ENCODE data around the gene UTY. TPM values are rescaled to one million over a fixed set of nuclear protein-coding genes. Genes with fewer than 3 reads are reported as not detected.
"Not testable (repeated sequence)": the region's sequence is repeated elsewhere in the genome, so short reads cannot be mapped to it uniquely, and the experiment has no call there.

Gene UTY
- total RNA-seq, 1 donor from 2014 or later, result not detected

DNA sequence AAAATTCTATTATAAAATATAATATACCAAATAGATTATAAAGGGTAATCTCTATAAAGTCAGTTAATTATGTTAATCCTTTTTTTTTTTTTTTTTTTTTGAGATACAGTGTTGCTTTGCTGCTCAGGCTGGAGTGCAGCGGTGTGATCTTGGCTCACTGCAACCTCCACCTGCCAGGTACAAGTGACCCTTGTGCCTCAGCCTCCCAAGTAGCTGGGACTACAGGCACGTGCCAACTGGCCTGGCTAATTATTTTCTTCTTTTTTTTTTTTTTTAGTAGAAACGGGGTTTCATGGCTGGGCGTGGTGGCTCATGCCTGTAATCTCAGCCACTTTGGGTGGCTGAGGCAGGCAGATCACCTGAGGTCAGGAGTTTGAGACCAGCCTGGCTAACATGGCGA lies 141.9 kb downstream of the UTY start:
- DNase-seq (ENCODE audit: low spot score), result no peak
- intact Hi-C loops (cut with DNase I), result no loop called here
- no peak for ATAC-seq

DNA sequence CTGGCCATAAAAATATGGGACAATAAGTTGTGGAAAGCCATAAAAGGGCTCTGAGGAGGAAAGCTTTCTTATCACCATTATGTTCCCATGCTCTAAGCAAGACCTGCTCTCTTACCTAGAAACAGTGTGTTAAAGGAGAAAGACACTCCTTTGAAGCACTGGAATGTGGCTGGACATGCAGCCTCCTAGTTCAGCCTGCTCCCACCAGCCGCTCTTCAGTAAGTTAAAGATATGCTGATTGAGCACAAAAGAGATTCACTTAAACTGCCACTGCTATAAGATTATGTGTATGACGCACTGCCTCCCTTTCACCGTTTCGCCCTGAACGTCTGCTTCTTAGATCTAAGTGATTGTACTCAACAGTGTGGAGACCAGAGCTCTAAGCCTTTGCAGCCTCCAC lies 146.0 kb downstream of the UTY start:
- no peak for DNase-seq (ENCODE audit: low spot score)
- ATAC-seq, result no peak
- intact Hi-C loops (cut with DNase I), result no loop called here

DNA sequence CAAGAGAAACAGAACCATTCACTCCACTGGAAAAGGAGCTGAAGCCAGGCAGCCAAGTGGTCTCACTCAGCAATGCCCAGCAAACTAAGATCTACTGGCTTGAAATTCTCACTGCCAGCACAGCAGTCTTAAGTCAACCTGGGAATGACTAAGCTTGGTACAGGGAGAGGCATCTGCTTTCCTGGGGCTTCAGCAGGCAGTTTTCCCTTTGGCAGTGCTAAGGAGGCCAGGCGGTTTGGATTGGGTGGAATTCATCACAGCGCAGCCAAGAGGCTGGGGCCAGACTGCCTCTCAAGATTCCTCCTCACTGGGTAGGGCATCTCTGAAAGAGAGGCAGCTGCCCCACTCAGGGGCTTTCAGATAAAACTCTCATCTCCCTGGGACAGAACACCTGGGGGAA lies 149.2 kb downstream of the UTY start:
- DNase-seq (ENCODE audit: low spot score), result no peak
- ATAC-seq, result no peak
- intact Hi-C loops (cut with DNase I), result no loop called here

DNA sequence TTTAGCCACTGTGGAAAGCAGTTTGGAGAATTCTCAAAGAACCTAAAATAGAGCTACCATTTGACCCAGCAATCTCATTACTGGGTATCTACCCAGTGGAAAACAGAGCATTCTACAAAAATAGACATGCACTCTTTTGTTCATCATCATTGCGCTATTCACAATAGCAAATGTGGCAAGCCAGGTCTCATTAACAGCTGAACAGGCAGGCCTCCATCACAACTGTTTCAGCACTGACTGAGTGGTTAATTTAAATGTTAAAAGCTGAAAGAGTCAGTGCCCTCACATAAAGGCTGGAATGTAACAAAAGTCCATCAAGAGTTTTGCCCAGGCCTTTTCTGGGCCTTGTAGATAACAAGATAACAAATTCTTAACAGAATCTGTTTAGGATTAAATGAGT lies 166.9 kb downstream of the UTY start:
- ATAC-seq (no peak), DNase-seq (ENCODE audit: low spot score) (no peak)
- intact Hi-C loops (cut with DNase I), result no loop called here

DNA sequence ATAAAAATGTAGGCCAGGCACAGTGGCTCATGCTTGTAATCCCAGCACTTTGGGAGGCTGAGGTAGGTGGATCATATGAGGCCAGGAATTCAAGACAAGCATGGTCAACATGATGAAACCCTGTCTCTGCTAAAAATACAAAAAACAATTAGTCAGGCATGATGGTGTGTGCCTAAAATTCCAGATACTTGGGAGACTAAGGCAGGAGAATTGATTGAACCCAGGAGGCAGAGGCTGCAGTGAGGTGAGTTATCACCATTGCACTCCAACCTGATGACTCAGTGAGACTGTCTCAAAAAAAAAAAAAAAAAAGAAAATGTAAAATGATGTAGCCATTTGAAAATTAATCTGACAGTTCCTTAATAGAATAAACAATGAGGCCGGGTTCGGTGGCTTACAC lies 171.9 kb downstream of the UTY start:
- intact Hi-C loops (cut with DNase I), result no loop called here
- ATAC-seq, result no peak
- no peak for DNase-seq (ENCODE audit: low spot score)

DNA sequence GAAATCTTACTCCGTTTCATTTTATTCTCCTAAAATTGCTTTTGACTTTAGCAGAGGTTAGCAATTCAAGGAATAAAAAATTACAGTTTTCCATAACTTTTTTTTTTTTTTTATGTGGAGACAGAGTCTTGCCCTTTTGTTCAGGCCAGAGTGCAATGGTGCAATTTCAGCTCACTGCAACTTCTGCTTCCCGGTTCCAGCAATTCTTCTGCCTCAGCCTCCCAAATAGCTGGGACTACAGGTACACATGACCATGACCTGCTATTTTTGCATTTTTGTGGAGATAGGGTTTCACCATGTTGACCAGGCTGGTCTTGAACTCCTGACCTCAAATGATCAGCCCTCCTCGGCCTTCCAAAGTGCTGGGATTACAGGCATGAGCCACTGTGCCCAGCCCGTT lies 179.0 kb downstream of the UTY start:
- no peak for ATAC-seq
- intact Hi-C loops (cut with DNase I), result no loop called here
- no peak for DNase-seq (ENCODE audit: low spot score)

DNA sequence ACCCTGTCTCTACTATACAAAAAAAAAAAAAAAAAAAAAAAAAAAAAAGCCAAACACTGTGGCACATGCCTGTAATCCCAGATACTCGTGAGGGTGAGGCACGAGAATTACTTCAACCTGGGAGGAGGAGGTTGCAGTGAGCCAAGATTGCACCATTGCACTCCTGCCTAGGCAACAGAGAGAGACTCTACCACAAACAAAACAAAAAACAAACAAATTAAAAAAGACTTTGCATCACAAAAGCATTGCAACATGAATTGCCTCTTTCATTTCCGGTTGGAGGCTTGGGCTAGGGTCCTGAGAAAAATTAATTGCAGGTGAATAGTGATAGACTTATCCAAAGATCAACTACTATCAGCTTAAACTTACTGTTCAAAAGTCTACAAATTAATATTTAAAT lies 180.4 kb downstream of the UTY start:
- intact Hi-C loops (cut with DNase I), result no loop called here
- DNase-seq (ENCODE audit: low spot score), result no peak
- ATAC-seq, result no peak

DNA sequence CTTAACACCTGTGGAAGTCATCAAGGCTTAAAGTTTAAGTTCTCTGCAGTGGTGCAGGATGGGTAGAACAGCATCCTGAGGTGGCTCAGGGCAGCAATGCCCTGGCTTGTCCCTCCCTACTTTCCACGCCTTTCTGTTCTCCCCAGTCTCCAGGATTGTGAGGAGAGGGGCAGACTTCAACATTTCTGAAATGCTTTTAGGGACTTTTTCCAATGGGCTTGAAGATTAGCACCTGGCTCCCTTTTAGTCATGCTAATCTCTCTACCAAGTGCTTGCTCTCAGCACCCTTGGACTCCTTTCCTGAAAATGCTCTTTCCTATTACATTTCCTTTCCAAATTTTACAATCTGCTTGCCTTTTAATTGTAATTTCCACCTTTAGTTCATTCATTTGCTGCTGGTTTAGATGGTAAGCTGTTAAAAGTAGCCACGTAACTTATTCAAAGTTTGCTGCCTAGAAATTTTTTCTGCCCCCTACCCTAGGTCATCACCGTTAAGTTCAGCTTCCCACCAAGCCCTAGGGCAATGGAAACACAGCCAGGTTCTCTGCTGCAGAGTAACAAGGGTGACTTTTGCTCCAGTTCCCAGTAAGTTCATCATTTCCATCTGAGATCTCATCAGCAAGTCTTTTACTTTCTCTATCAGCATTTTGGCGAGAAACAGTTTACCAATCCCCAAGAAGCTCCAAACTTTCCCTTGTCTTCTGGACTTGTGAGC lies 183.5 kb downstream of the UTY start:
- DNase-seq (ENCODE audit: low spot score) (no peak), ATAC-seq (no peak)
- intact Hi-C loops (cut with DNase I), result no loop called here

DNA sequence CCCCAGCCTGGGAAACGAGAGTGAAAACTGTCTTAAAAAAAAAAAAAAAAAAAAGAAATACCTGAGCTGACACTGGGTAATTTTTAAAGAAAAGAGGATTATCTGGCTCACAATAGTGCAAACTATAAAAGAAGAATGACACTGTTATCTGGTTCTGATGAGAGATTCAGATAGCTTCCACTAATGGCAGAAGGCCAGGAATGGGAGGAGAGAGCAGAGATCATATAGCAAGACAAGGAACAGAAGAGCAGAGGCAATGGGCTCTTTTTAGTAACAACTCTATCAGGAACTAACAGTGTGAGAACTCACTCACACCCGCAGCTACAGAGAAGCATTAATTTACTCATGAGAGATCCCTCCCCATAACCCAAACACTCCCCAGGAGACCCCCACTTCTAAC lies 184.8 kb downstream of the UTY start:
- DNase-seq (ENCODE audit: low spot score) (no peak), ATAC-seq (no peak)
- intact Hi-C loops (cut with DNase I), result no loop called here

DNA sequence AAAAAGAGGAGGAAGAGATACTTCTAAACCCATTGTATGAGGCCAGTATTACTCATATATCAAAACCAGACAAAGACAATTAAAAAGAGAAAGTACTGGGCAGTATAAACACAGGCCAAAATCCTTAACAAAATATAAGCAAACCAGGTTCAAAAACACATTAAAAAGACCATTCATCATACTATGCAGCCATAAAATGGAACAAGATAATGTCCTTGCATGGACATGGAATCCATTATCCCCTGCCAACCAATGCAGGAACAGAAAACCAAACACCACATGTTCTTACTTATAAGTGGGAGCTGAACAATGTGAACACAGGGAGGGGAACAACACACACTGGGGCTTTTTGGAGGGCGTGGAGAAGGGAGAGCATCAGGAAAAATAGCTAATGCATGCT lies 188.6 kb downstream of the UTY start:
- intact Hi-C loops (cut with DNase I), result no loop called here
- no peak for DNase-seq (ENCODE audit: low spot score)
- no peak for ATAC-seq

DNA sequence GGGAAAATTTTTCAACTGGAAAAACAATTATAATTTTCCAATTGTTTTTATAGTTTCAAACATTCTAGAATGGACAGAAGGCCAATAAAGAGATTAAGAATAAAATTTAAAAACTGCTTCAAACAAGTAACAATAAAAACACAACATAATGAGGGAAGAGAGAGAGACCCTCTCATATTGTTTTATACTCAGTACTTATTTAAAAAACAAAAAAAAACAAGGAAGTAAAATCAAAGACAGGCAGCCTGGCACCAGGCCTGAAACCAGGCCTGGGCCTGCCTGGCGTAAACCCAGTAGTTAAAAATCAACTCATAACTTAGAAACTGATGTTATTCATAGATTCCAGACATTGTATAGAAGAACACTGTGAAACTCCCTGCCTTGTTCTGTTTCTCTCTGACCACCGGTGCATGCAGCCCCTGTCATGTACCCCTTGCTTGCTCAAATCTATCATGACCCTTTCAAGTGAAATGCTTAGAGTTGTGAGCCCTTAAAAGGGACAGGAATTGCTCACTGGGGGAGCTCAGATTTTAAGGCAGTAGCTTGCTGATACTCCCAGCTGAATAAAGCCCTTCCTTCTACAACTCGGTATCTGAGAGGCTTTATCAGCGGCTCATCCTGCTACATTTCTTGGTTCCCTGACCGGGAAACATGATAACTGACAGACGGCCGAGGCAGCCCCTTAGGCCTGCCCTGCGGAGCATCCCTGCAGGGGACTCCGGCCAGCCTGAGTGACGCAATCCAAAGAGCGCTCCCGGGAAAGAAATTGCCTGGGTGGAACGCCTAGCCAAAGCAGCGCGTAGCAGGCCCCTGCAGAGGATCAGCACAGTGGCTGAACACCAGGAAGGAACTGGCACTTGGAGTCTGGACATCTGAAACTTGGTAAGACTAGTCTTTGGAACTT lies 197.4 kb downstream of the UTY start:
- DNase-seq (ENCODE audit: low spot score); ATAC-seq; intact Hi-C loops (cut with DNase I): not testable (repeated sequence)

DNA sequence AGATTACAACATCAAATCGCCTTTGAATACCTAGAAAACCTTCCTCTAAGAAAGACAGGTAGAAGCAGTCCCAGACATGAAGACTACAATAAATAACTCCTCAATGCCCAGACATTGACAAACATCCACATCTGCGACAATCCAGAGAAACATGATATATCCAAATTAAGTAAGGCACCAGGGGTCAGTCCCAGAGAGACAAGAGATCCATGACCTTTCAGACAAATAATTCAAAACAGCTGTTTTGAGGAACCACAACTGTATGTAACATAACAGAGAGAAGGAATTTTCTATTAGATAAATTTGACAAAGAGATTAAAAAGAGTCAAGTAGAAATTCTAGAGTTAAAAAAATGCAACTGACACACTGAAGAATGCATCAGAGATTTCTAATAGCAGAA lies 200.3 kb downstream of the UTY start:
- DNase-seq (ENCODE audit: low spot score) (no peak), ATAC-seq (no peak)
- intact Hi-C loops (cut with DNase I), result no loop called here

DNA sequence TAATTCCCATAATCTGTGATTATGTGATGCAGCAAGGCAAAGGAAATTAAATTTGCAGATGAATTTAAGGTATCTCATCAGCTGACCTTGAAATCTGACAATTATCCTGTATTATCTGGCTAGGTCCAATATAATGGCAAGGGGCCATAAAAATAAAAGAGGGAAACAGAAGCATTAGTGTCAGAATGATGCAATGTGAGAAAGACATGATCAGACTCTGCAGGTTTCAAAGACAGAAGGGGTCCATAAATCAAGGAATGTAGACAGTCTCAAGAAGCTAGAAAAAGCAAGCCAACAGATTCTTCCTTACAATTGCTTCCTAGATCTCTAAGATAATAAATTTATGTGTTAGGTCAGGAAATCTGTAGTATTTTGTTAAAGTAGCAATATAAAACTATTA lies 208.1 kb downstream of the UTY start:
- no peak for DNase-seq (ENCODE audit: low spot score)

DNA sequence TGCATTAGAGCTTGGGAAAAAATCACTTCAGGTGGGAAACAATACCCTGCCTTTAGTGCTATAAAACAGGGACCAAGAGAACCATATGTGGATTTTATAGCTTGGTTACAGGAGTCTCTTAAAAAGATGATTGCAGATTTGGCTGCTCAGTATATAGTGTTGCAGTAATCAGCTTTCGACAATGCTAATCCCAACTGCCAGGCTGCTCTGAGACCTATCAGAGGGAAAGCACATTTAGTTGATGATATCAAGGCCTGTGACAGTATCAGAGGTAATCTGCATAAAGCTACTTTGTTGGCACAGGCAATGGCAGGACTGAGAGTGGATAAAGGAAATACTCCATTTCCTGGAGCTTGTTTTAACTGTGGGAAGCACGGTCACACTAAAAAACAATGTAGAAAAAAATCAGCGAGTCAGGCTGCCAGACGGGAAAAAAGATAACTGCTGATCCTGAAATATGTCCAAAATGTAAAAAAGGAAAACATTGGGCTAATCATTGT lies 225.8 kb downstream of the UTY start:
- intact Hi-C loops (cut with DNase I); ATAC-seq; DNase-seq (ENCODE audit: low spot score): not testable (repeated sequence)

More for the DNA sequence above, 208.1 kb downstream of the UTY start:
- intact Hi-C loops (cut with DNase I), result no loop called here
- no peak for ATAC-seq

DNA sequence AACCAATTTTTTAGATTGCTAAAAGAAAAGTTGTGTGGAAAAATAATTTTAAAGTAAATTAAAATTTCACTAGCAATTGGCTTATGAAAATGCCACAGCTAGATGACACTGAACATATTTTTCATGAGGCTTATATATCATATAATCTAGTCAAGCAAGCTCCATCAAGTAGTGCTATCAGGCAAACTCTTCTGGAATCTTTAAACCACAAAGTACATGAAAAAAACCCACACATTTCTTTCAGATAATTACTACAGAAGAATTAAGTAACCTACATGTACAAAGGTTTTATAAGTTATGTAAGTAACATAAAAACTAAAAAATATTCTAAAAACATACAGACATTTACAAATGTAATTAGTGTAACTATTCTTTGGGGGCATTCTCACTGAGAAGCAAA lies 229.4 kb downstream of the UTY start:
- no peak for DNase-seq (ENCODE audit: low spot score)
- intact Hi-C loops (cut with DNase I), result no loop called here
- ATAC-seq, result no peak

DNA sequence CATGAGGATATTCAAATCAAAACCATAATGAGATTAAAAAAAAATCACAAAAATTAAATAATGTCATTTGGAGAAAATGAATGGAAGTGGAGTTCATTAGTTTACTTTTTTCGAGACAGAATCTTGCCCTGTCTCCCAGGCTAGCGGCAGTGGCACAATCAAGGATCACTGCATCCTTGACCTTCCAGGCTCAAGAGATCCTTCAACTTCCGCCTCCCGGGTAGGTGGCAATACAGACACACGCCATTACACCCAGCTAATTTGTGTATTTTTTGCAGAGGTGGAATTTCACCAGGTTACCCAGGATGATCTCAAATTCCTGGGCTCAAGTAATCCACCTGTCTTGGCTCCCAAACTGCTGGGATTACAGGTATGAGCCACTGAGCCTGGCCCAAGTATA lies 236.1 kb downstream of the UTY start:
- DNase-seq (ENCODE audit: low spot score), result no peak
- intact Hi-C loops (cut with DNase I), result no loop called here

DNA sequence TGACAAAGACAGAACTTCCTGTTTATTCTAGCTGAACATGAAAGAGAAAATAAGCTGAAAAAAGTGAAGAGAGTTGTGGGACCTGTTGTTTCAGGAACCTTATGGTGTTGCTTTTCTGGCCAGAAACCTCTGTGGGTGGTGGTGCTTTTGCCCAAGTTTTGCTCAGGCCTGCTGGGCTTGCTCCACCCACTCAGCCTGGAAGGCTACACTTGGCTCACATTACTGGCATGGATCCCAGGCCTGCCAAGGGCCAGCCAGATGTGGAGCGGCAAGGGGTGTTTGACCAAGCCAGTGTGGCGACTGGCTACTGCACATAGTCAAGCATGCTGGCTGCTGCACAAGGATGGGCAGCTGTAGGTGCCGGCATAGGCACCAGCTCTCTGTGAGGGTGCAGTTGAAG lies 245.9 kb downstream of the UTY start:
- DNase-seq (ENCODE audit: low spot score) (no peak), ATAC-seq (no peak)
- intact Hi-C loops (cut with DNase I), result no loop called here

More for the DNA sequence above, 236.1 kb downstream of the UTY start:
- ATAC-seq, result no peak

DNA sequence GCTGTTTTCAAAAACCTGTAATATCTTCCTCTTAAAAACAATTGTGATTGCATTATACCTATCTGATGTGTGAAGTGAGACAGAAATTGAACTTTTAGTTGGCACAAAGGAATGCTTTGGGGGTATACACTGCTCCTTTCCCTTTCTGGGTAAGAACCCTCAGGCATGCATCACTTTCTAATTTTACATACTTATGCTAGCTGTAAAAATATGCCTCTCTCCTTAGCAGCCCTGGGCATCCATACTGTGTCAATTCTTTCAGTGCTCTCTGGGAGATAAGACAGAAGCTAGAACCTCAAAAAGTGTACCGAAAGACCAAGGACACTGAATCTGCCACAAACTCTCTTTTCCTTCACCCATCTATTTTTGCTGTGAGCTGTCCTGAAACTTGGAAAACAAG lies 246.7 kb downstream of the UTY start:
- no peak for ATAC-seq
- DNase-seq (ENCODE audit: low spot score), result no peak
- intact Hi-C loops (cut with DNase I), result no loop called here

DNA sequence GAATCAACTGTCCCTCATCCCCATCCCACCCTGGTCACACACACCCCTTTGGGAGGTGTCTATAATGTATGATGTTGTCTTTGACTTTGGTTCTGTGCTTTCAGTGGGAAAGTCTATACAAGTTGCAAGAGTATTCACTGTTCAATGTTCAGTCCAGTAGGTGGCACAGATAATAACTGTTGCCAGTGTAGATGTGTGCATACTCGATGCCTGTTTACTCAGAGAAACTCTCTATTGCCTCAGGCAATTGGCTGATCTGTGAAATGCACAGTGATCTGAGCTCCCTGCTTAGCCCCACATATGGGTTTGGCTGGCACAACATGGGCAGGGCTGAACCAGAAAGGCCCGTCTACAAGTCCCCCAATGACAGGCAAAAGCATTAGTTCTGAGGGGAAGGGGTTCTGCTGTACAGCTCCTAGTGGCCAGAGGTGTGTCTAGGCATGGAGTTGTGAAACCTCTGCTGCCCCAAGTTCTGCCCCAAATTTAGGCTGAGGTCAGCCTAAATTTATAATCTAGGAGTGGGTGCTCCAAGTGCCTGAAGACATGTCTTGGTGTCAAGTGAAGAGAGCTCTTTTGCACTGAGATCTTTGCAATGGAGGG lies 252.4 kb downstream of the UTY start:
- DNase-seq (ENCODE audit: low spot score), result no peak
- intact Hi-C loops (cut with DNase I), result no loop called here
- ATAC-seq, result no peak
